Rectal smooth muscle tissue (tissue), 1 donor: Measurements from ENCODE around the gene DSG2.
A peak's percentile ranks its signal among the peaks of the same experiment; 100 is the strongest.

Source experiments
- H3K27ac ChIP-seq: one replicate; pipeline ENCODE4 v1.7.0; 2013; ENCODE audit warnings: low read depth, low read length, inconsistent platforms
- H3K27me3 ChIP-seq: one replicate; pipeline ENCODE4 v1.7.0; 2013; ENCODE audit warnings: low read length; ENCODE audit not compliant: control insufficient read depth, insufficient read depth
- H3K36me3 ChIP-seq: one replicate; pipeline ENCODE4 v1.7.0; 2013; ENCODE audit warnings: low read length; ENCODE audit not compliant: control insufficient read depth, insufficient read depth
- H3K4me1 ChIP-seq: one replicate; pipeline ENCODE4 v1.7.0; 2013; ENCODE audit warnings: low read length; ENCODE audit not compliant: control insufficient read depth, insufficient read depth
- H3K4me3 ChIP-seq: one replicate; pipeline ENCODE4 v1.7.0; 2013; ENCODE audit warnings: low read length
- H3K9ac ChIP-seq: one replicate; pipeline ENCODE4 v1.7.0; 2013; ENCODE audit warnings: low read length

DSG2 gene

GRCh38 chr18:31497836-31498573 is at the start of gene DSG2:
DSG2 (plus strand) TSS chr18:31498177; CDS start chr18:31498252, 75 bp downstream.
- H3K9ac ChIP-seq = peak within 1 kb of the TSS; percentile 62

DNA sequence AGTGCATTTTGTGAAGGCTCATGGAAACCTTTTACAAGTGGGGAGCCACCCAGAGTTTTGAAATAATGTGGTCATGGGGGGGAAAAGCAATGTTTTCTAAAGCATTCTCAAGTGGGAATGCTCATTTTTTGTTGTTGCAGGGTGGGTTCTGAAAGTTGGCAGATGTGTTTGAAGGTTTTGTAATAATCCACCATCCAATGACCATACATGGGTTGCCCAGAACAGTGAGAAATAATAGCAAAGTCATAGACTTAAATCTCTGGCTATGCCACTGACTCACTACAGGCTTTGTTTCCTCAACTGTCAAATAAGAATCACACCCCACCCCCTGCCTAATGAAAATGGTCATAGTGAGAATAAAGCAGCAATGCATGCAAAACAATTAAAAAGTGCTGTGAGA is 47.6 kb upstream of the DSG2 start:
- H3K27ac ChIP-seq = no peak overlapping the region
- no peak overlapping the region for H3K4me3 ChIP-seq

More at GRCh38 chr18:31497836-31498573, at the start of gene DSG2:
- peaks cover 3% of the 10 kb centered on the region for H3K27me3 ChIP-seq
- H3K27ac ChIP-seq = no peak within 1 kb of the TSS
- H3K36me3 ChIP-seq = no peaks in the 10 kb centered on the region
- H3K4me1 ChIP-seq = no peaks in the 10 kb centered on the region
- peak within 1 kb of the TSS; percentile 73 for H3K4me3 ChIP-seq

GRCh38 chr18:31451625-31452024 is 46.4 kb upstream of the DSG2 start:
- no peak overlapping the region for H3K4me3 ChIP-seq
- no peaks in the 10 kb centered on the region for H3K27me3 ChIP-seq
- H3K9ac ChIP-seq = no peak overlapping the region
- no peak overlapping the region for H3K27ac ChIP-seq
- H3K36me3 ChIP-seq = no peaks in the 10 kb centered on the region
- no peaks in the 10 kb centered on the region for H3K4me1 ChIP-seq

More for the DNA sequence above, 47.6 kb upstream of the DSG2 start:
- Histone ChIP-seq H3K9ac (no peak overlapping the region), H3K27me3 (no peaks in the 10 kb centered on the region), H3K36me3 (no peaks in the 10 kb centered on the region), H3K4me1 (no peaks in the 10 kb centered on the region)

GRCh38 chr18:31454066-31454708 is 43.8 kb upstream of the DSG2 start:
- no peak overlapping the region for H3K27ac ChIP-seq
- no peak overlapping the region for H3K9ac ChIP-seq
- H3K27me3 ChIP-seq = no peaks in the 10 kb centered on the region
- H3K36me3 ChIP-seq = no peaks in the 10 kb centered on the region
- no peak overlapping the region for H3K4me3 ChIP-seq
- H3K4me1 ChIP-seq = no peaks in the 10 kb centered on the region

- H3K9ac ChIP-seq = no peak overlapping the region
- no peak overlapping the region for H3K27ac ChIP-seq
- no peaks in the 10 kb centered on the region for H3K27me3 ChIP-seq
- H3K36me3 ChIP-seq = no peaks in the 10 kb centered on the region
- H3K4me3 ChIP-seq = no peak overlapping the region
- no peaks in the 10 kb centered on the region for H3K4me1 ChIP-seq
These were observed 28.3 kb upstream of the DSG2 start for GRCh38 chr18:31469629-31470028.

GRCh38 chr18:31478688-31479087 is 19.3 kb upstream of the DSG2 start:
- Histone ChIP-seq H3K36me3 (no peaks in the 10 kb centered on the region), H3K4me3 (no peak overlapping the region), H3K4me1 (no peaks in the 10 kb centered on the region), H3K27me3 (no peaks in the 10 kb centered on the region), H3K27ac (no peak overlapping the region), H3K9ac (no peak overlapping the region)

DNA sequence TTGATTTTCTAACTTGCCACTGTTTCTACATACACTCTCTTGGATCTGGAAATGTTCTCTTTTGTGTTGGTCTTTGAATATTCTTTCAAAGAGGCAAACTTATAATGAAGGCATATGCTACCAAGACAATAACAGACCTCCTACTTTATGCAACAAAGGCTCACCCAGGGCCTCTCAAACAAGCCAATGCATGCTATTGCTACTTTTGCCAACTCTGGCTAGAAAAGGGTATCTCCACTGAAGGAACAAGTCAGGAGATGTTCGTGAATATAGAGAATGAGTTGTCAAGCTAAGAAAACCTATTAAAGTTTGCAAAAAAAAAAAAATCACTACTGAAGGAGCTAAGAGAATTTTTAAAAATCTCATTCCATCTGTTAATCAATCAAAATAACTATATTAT is 15.9 kb upstream of the DSG2 start:
- Histone ChIP-seq H3K36me3 (no peaks in the 10 kb centered on the region), H3K27me3 (no peaks in the 10 kb centered on the region), H3K4me1 (no peaks in the 10 kb centered on the region), H3K9ac (no peak overlapping the region), H3K27ac (no peak overlapping the region), H3K4me3 (no peak overlapping the region)

DNA sequence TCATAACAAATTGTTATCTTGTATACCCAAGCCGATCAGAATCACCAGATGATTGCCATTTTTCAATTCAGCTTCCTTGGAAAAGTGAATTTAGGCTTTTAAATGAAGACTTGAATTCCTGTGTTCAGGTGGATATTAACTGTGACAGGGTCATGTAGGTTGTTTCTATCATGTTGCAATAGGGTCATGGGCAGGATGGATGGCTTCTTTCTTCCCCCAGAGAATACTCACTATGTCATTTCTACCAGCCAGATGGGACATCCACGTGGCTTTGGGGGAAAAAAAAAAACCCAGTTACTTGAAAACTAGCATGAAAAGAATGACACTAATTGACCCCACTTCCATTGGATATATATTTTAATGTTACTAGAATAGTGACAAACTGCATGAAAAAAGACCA is 14.6 kb upstream of the DSG2 start:
- H3K4me1 ChIP-seq = no peaks in the 10 kb centered on the region
- no peak overlapping the region for H3K9ac ChIP-seq
- H3K27ac ChIP-seq = no peak overlapping the region
- H3K4me3 ChIP-seq = no peak overlapping the region
- no peaks in the 10 kb centered on the region for H3K27me3 ChIP-seq
- no peaks in the 10 kb centered on the region for H3K36me3 ChIP-seq

- no peak overlapping the region for H3K27ac ChIP-seq
These were observed 13.5 kb upstream of the DSG2 start for GRCh38 chr18:31484461-31484860.

GRCh38 chr18:31486165-31486564 is 11.8 kb upstream of the DSG2 start:
- H3K27ac ChIP-seq = no peak overlapping the region
- H3K4me1 ChIP-seq = no peaks in the 10 kb centered on the region
- no peak overlapping the region for H3K9ac ChIP-seq
- H3K4me3 ChIP-seq = no peak overlapping the region
- H3K27me3 ChIP-seq = no peaks in the 10 kb centered on the region
- H3K36me3 ChIP-seq = no peaks in the 10 kb centered on the region

More at GRCh38 chr18:31484461-31484860, 13.5 kb upstream of the DSG2 start:
- Histone ChIP-seq H3K36me3 (no peaks in the 10 kb centered on the region), H3K4me1 (no peaks in the 10 kb centered on the region), H3K9ac (no peak overlapping the region), H3K27me3 (no peaks in the 10 kb centered on the region), H3K4me3 (no peak overlapping the region)

- no peak overlapping the region for H3K4me3 ChIP-seq
- H3K9ac ChIP-seq = no peak overlapping the region
- H3K36me3 ChIP-seq = no peaks in the 10 kb centered on the region
- H3K27ac ChIP-seq = no peak overlapping the region
- H3K27me3 ChIP-seq = no peaks in the 10 kb centered on the region
- H3K4me1 ChIP-seq = no peaks in the 10 kb centered on the region
These were observed 10.5 kb upstream of the DSG2 start for GRCh38 chr18:31487246-31488015.

- Histone ChIP-seq H3K9ac (no peak overlapping the region), H3K36me3 (no peaks in the 10 kb centered on the region), H3K4me3 (no peak overlapping the region), H3K4me1 (no peaks in the 10 kb centered on the region), H3K27ac (no peak overlapping the region), H3K27me3 (no peaks in the 10 kb centered on the region)
These were observed 8.7 kb upstream of the DSG2 start for GRCh38 chr18:31489311-31489710.
